CD4-positive, CD25-positive, alpha-beta regulatory T cell (primary cell): ENCODE data around the gene BARX2. TPM values are rescaled to one million over a fixed set of nuclear protein-coding genes. Genes with fewer than 3 reads are reported as not detected.

Experiments
- ATAC-seq, 2 donors: fragments of 150-1000 bp; cut with Tn5 transposase; one replicate each; pipeline ENCODE4 v1.10.0; 2021; ENCODE audit warnings: low read depth in 2 of 2, moderate number of reproducible peaks in 2 of 2, moderate library complexity in 1 of 2
- DNase-seq, 3 donors: peaks; one replicate each; pipeline versions ENCODE4 v3.0.0 to v3.0.0-alpha.2; 2012 to 2022; ENCODE audit warnings: mixed read lengths in 1 of 3
- H3K27ac ChIP-seq: one replicate; pipeline ENCODE4 v1.7.0; 2013; ENCODE audit warnings: mild to moderate bottlenecking, low read length; ENCODE audit not compliant: insufficient read depth, poor library complexity, severe bottlenecking
- H3K27me3 ChIP-seq: one replicate; pipeline ENCODE4 v1.7.0; 2013; ENCODE audit warnings: low read length; ENCODE audit not compliant: control insufficient read depth, insufficient read depth
- H3K36me3 ChIP-seq: one replicate; pipeline ENCODE4 v1.7.0; 2013; ENCODE audit warnings: mild to moderate bottlenecking, low read length, moderate library complexity; ENCODE audit not compliant: control insufficient read depth, insufficient read depth
- H3K4me1 ChIP-seq: 2 replicates; pipeline ENCODE4 v1.7.0; 2013; ENCODE audit warnings: mild to moderate bottlenecking, low read length; ENCODE audit not compliant: insufficient read depth, control insufficient read depth, poor library complexity, severe bottlenecking
- H3K4me3 ChIP-seq: one replicate; pipeline ENCODE4 v1.7.0; 2013; ENCODE audit warnings: low read depth, mild to moderate bottlenecking, low read length, moderate library complexity
- H3K9me3 ChIP-seq, 2 experiments: 1 replicate in 1 of 2; 2 replicates in 1 of 2; pipeline ENCODE4 v1.7.0; 2013; ENCODE audit warnings: low read length in 2 of 2, mild to moderate bottlenecking in 1 of 2, moderate library complexity in 1 of 2; ENCODE audit not compliant: control insufficient read depth in 2 of 2
- H3K27ac Mint-ChIP-seq, 3 donors: one replicate each; pipeline ENCODE4 v1.8.0; 2020 to 2022; ENCODE audit warnings: mild to moderate bottlenecking in 3 of 3, mixed read lengths in 3 of 3, moderate library complexity in 2 of 3
- H3K27me3 Mint-ChIP-seq: one replicate; pipeline ENCODE4 v1.8.0; 2022; ENCODE audit warnings: mild to moderate bottlenecking, mixed read lengths
- H3K36me3 Mint-ChIP-seq: one replicate; pipeline ENCODE4 v1.8.0; 2020; ENCODE audit warnings: mixed read lengths
- H3K4me1 Mint-ChIP-seq, 4 donors: one replicate each; pipeline ENCODE4 v1.8.0; 2020 to 2022; ENCODE audit warnings: mixed read lengths in 4 of 4, mild to moderate bottlenecking in 1 of 4
- H3K4me3 Mint-ChIP-seq, 4 donors: one replicate each; pipeline ENCODE4 v1.8.0; 2020 to 2022; ENCODE audit warnings: mild to moderate bottlenecking in 4 of 4, mixed read lengths in 4 of 4, moderate library complexity in 3 of 4
- H3K9me3 Mint-ChIP-seq, 7 donors: one replicate each; pipeline ENCODE4 v1.8.0; 2020 to 2022; ENCODE audit warnings: mixed read lengths in 7 of 7, mild to moderate bottlenecking in 3 of 7, moderate library complexity in 2 of 7
- polyA plus RNA-seq, 4 donors: library from polyadenylated mRNA; unstranded; fragments of 300-500 nt; fragmentation: Illumina TruSeq; gene quantifications; one replicate each; pipeline ENCODE4 v1.2.3, GENCODE V29; 2021
- total RNA-seq: library from RNA; stranded (reverse); gene quantifications from one replicate; pipeline ENCODE4 v1.2.3, GENCODE V29; 2022

The BARX2 gene
- total and polyA plus RNA-seq, 5 donors from 2014 or later, result not detected

GRCh38 chr11:129434641-129435498 is 59.2 kb downstream of the BARX2 start:
- no peak overlapping the region for H3K27ac ChIP-seq
- H3K27me3 ChIP-seq, result no peaks in the 10 kb centered on the region
- no peaks in the 10 kb centered on the region for H3K4me1 Mint-ChIP-seq
- H3K4me3 ChIP-seq, result no peak overlapping the region
- H3K9me3 ChIP-seq, result no peaks in the 10 kb centered on the region
- H3K36me3 ChIP-seq, result no peaks in the 10 kb centered on the region
- H3K4me1 ChIP-seq, result no peaks in the 10 kb centered on the region
- ATAC-seq (no peak), DNase-seq (no peak)
- H3K27ac Mint-ChIP-seq, result no peak overlapping the region
- H3K36me3 Mint-ChIP-seq, result peaks cover 5% of the 10 kb centered on the region
- peaks cover 0 to 12% (median 4%) of the 10 kb centered on the region in 7 donors for H3K9me3 Mint-ChIP-seq
- no peak overlapping the region for H3K4me3 Mint-ChIP-seq
- H3K27me3 Mint-ChIP-seq, result peaks cover 8% of the 10 kb centered on the region

DNA sequence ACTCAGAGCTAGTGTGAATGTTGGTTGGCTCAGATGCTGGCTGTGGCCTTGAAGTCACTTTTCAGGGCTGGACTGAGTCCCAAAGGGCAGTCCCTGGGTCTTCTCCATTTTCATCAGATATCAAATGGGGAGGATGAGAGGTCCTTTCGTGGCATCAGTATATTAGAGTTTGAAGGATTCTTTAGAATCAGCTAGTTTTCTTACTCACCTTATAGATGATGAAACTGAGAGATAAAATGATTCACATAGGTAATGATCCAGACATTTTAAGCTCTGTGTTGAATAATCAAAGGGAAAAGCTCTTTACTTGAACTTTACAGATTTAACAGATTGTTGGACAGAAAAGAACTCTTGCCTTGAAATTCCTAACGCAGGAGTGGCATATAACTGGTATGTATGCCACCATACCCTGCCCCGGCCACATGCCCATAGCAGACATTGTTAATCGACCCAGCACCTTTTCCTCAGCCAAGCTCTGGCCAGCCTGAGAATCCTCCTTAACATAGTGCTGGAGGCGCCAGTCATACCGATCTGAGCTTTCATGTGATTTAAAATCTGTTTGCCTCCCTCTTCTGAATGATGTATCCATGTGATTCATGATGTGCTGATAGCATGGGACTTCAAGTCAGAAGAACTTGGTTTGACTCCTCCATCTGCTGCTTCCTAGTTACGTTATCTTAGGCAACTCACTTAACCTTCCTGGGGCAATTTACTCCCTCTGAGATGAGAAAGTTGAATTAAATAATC is 60.0 kb downstream of the BARX2 start:
- Histone ChIP-seq H3K4me1 (no peaks in the 10 kb centered on the region), H3K36me3 (no peaks in the 10 kb centered on the region), H3K27ac (no peak overlapping the region), H3K27me3 (no peaks in the 10 kb centered on the region), H3K9me3 (no peaks in the 10 kb centered on the region), H3K4me3 (no peak overlapping the region)
- no peak for ATAC-seq
- no peak overlapping the region for H3K4me3 Mint-ChIP-seq
- H3K9me3 Mint-ChIP-seq, result peaks cover 0 to 12% (median 4%) of the 10 kb centered on the region in 7 donors
- H3K4me1 Mint-ChIP-seq, result no peaks in the 10 kb centered on the region
- H3K36me3 Mint-ChIP-seq, result peaks cover 5% of the 10 kb centered on the region
- no peak overlapping the region for H3K27ac Mint-ChIP-seq
- H3K27me3 Mint-ChIP-seq, result peaks cover 8% of the 10 kb centered on the region
- DNase-seq, result no peak

- Mint-ChIP-seq H3K27ac (no peak overlapping the region), H3K4me3 (no peak overlapping the region), H3K36me3 (peaks cover 5% of the 10 kb centered on the region), H3K4me1 (no peaks in the 10 kb centered on the region), H3K9me3 (peaks cover 0 to 8% (median 3%) of the 10 kb centered on the region in 7 donors), H3K27me3 (peaks cover 8% of the 10 kb centered on the region)
- DNase-seq (no peak), ATAC-seq (no peak)
- no peaks in the 10 kb centered on the region for H3K9me3 ChIP-seq
- no peaks in the 10 kb centered on the region for H3K4me1 ChIP-seq
- no peak overlapping the region for H3K27ac ChIP-seq
- no peaks in the 10 kb centered on the region for H3K36me3 ChIP-seq
- H3K4me3 ChIP-seq, result no peak overlapping the region
- H3K27me3 ChIP-seq, result no peaks in the 10 kb centered on the region
These were observed 60.9 kb downstream of the BARX2 start for GRCh38 chr11:129436573-129436972.

GRCh38 chr11:129440028-129440713 is 64.5 kb downstream of the BARX2 start:
- Mint-ChIP-seq H3K9me3 (peaks cover 0 to 4% (median under 1%) of the 10 kb centered on the region in 7 donors), H3K4me3 (no peak overlapping the region), H3K4me1 (peaks cover 0 to 6% (median 1%) of the 10 kb centered on the region in 4 donors), H3K27ac (no peak overlapping the region), H3K36me3 (no peaks in the 10 kb centered on the region), H3K27me3 (peaks cover 6% of the 10 kb centered on the region)
- Histone ChIP-seq H3K9me3 (no peaks in the 10 kb centered on the region), H3K36me3 (no peaks in the 10 kb centered on the region), H3K4me3 (no peak overlapping the region), H3K4me1 (no peaks in the 10 kb centered on the region), H3K27ac (no peak overlapping the region), H3K27me3 (no peaks in the 10 kb centered on the region)
- DNase-seq (no peak), ATAC-seq (no peak)

DNA sequence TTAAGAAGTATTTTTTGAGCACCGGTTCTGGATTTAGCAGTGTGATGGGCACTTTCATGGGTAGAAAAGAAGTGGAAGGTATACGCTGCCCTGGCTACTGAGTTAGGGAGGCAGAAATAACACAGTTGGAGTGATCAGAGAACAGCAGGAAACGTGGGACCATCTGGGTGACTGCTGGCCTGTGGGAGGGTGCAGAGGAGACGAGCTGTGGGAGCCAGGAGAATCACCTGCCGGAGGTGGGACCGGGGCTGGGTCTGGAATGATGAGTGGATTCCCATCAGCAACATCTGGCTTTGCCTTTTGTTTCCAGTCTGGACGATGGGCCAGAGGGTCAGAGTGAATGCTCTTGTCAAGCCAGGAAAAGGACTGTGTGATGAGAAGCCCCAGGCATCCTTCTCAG is 66.5 kb downstream of the BARX2 start:
- Histone ChIP-seq H3K9me3 (no peaks in the 10 kb centered on the region), H3K27me3 (no peaks in the 10 kb centered on the region), H3K36me3 (no peaks in the 10 kb centered on the region), H3K4me1 (no peaks in the 10 kb centered on the region), H3K27ac (no peak overlapping the region), H3K4me3 (no peak overlapping the region)
- Mint-ChIP-seq H3K4me3 (no peak overlapping the region), H3K36me3 (no peaks in the 10 kb centered on the region), H3K27ac (peak overlapping the region in 1 of 3 donors; percentile 69), H3K27me3 (no peaks in the 10 kb centered on the region), H3K9me3 (peaks cover 0 to 4% (median 0%) of the 10 kb centered on the region in 7 donors), H3K4me1 (peaks cover 0 to 6% (median 1%) of the 10 kb centered on the region in 4 donors)
- DNase-seq (no peak), ATAC-seq (no peak)

- Histone ChIP-seq H3K9me3 (no peaks in the 10 kb centered on the region), H3K27me3 (no peaks in the 10 kb centered on the region), H3K4me1 (no peaks in the 10 kb centered on the region), H3K4me3 (no peak overlapping the region), H3K36me3 (no peaks in the 10 kb centered on the region), H3K27ac (no peak overlapping the region)
- Mint-ChIP-seq H3K27ac (no peak overlapping the region), H3K36me3 (no peaks in the 10 kb centered on the region), H3K4me1 (peaks cover 0 to 6% (median 1%) of the 10 kb centered on the region in 4 donors), H3K27me3 (no peaks in the 10 kb centered on the region), H3K9me3 (peaks cover 0 to 5% (median 0%) of the 10 kb centered on the region in 7 donors), H3K4me3 (no peak overlapping the region)
- no peak for DNase-seq
- no peak for ATAC-seq
These were observed 67.6 kb downstream of the BARX2 start for GRCh38 chr11:129443276-129443675.

GRCh38 chr11:129444274-129444673 is 68.6 kb downstream of the BARX2 start:
- H3K9me3 ChIP-seq, result no peaks in the 10 kb centered on the region
- no peak for ATAC-seq
- no peak for DNase-seq
- Mint-ChIP-seq H3K36me3 (no peaks in the 10 kb centered on the region), H3K27ac (no peak overlapping the region), H3K27me3 (no peaks in the 10 kb centered on the region), H3K4me3 (no peak overlapping the region), H3K4me1 (peaks cover 0 to 6% (median 1%) of the 10 kb centered on the region in 4 donors), H3K9me3 (peaks cover 0 to 4% (median 0%) of the 10 kb centered on the region in 7 donors)
- H3K27ac ChIP-seq, result no peak overlapping the region
- H3K4me1 ChIP-seq, result no peaks in the 10 kb centered on the region
- H3K4me3 ChIP-seq, result no peak overlapping the region
- H3K36me3 ChIP-seq, result no peaks in the 10 kb centered on the region
- no peaks in the 10 kb centered on the region for H3K27me3 ChIP-seq
